ENCODE measurements around the gene RIN3.

RIN3 gene

DNA sequence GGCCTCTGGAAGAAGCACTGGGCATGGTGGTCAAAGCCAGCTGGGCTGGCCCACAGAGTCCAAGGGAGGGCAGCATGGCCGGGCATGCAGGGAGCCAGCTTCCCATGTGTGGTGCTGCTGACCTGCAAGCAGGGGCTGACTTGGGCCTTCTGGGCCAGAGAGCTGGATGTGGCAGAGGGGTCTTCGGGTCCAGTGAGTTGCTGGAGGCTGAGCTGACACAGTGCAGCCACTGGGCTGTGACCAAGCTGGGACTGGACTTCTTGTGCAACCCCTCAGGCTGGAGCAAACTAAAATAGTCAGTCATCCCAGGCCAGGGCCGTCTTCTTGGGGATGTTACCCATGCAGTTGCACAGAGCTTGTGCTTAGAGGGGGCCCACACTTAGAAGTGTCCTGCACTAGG lies 7.3 kb upstream of the RIN3 start:
- no peak overlapping the region for H2BK15ac ChIP-seq (replicated peaks; ENCODE audit: low read depth)
- no peaks in the 10 kb centered on the region for H3K27me3 ChIP-seq (ENCODE audit: insufficient read depth, low read length, poor library complexity)
- no peaks in the 10 kb centered on the region for H3K79me2 ChIP-seq (ENCODE audit: control insufficient read depth, insufficient read depth, low read length)
- no peak overlapping the region for H3K18ac ChIP-seq (ENCODE audit: low read length)
- H3K4me2 ChIP-seq (ENCODE audit: low read length), result no peak overlapping the region
- no peak for DNase-seq
- no peak overlapping the region for H3K56ac ChIP-seq (ENCODE audit: low read length)
- H3K9ac ChIP-seq (ENCODE audit: low read length), result no peak overlapping the region
- WGBS (ENCODE audit: extremely low coverage, insufficient coverage, low lambda C conversion rate), result no CpG with 5 or more reads among the region's 3 CpGs
- H3K4me1 ChIP-seq (ENCODE audit: control insufficient read depth, low read depth, low read length), result no peaks in the 10 kb centered on the region
- H2BK5ac ChIP-seq (ENCODE audit: low read length), result no peak overlapping the region
- no peaks in the 10 kb centered on the region for H3K36me3 ChIP-seq (ENCODE audit: control insufficient read depth, insufficient read depth, low read length)
- no peak overlapping the region for H2AK5ac ChIP-seq (ENCODE audit: low read length)
- no peak overlapping the region for H3K4ac ChIP-seq (ENCODE audit: low read depth, low read length)
- no peak overlapping the region for H3K27ac ChIP-seq (ENCODE audit: low read depth, low read length)
- H4K8ac ChIP-seq (ENCODE audit: low read depth, low read length), result no peak overlapping the region
- H3K79me1 ChIP-seq (ENCODE audit: low read length), result no peaks in the 10 kb centered on the region
- H3K23ac ChIP-seq (ENCODE audit: low read length), result no peak overlapping the region
- H3K4me3 ChIP-seq (ENCODE audit: low read length), result no peak overlapping the region
- no peak overlapping the region for H4K5ac ChIP-seq (ENCODE audit: low read length)
- no peak overlapping the region for H2BK120ac ChIP-seq (ENCODE audit: low read depth, low read length)

- Histone ChIP-seq H2AK5ac (ENCODE audit: low read length) (no peak overlapping the region), H3K27me3 (ENCODE audit: insufficient read depth, low read length, poor library complexity) (no peaks in the 10 kb centered on the region), H3K27ac (ENCODE audit: low read depth, low read length) (no peak overlapping the region), H3K36me3 (ENCODE audit: control insufficient read depth, insufficient read depth, low read length) (no peaks in the 10 kb centered on the region), H3K79me2 (ENCODE audit: control insufficient read depth, insufficient read depth, low read length) (no peaks in the 10 kb centered on the region), H3K4me2 (ENCODE audit: low read length) (no peak overlapping the region), H3K18ac (ENCODE audit: low read length) (no peak overlapping the region), H2BK120ac (ENCODE audit: low read depth, low read length) (no peak overlapping the region), H4K8ac (ENCODE audit: low read depth, low read length) (no peak overlapping the region), H3K79me1 (ENCODE audit: low read length) (no peaks in the 10 kb centered on the region), H4K5ac (ENCODE audit: low read length) (no peak overlapping the region), H3K56ac (ENCODE audit: low read length) (no peak overlapping the region), H3K4me1 (ENCODE audit: control insufficient read depth, low read depth, low read length) (no peaks in the 10 kb centered on the region), H3K23ac (ENCODE audit: low read length) (no peak overlapping the region), H2BK5ac (ENCODE audit: low read length) (no peak overlapping the region), H3K4ac (ENCODE audit: low read depth, low read length) (no peak overlapping the region), H2BK15ac (replicated peaks; ENCODE audit: low read depth) (no peak overlapping the region), H3K4me3 (ENCODE audit: low read length) (no peak overlapping the region), H3K9ac (ENCODE audit: low read length) (no peak overlapping the region)
- no peak for DNase-seq
- no CpG with 5 or more reads among the region's 4 CpGs for WGBS (ENCODE audit: extremely low coverage, insufficient coverage, low lambda C conversion rate)
Observed at GRCh38 chr14:92507174-92507768, 6.3 kb upstream of the RIN3 start.

DNA sequence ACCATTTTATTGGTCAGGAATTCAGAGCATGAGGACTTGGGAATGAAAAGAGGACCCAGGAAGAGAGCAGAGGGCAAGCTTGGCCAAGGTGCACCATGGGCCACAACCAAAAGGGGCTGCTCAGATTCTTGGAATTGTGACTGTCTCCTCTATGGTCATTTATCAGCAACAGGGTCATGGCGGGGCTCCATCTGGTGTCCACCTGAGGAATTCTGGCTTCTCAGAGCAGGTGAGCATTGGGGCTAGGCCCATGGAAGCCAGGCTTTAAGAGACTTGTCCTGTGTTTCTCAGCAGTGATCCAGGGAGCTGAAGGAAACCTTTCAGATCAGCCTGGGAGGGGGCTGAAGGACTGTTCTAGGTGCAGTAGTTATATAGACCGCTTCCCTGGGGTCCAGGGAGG lies 2.6 kb upstream of the RIN3 start:
- H3K4me3 ChIP-seq (ENCODE audit: low read length), result no peak overlapping the region
- no peak overlapping the region for H3K4me2 ChIP-seq (ENCODE audit: low read length)
- H2AK5ac ChIP-seq (ENCODE audit: low read length), result no peak overlapping the region
- no peaks in the 10 kb centered on the region for H3K79me1 ChIP-seq (ENCODE audit: low read length)
- no peak overlapping the region for H3K18ac ChIP-seq (ENCODE audit: low read length)
- no CpG with 5 or more reads among the region's 2 CpGs for WGBS (ENCODE audit: extremely low coverage, insufficient coverage, low lambda C conversion rate)
- H4K8ac ChIP-seq (ENCODE audit: low read depth, low read length), result no peak overlapping the region
- H3K27ac ChIP-seq (ENCODE audit: low read depth, low read length), result peak overlapping the region; percentile 9
- H3K9ac ChIP-seq (ENCODE audit: low read length), result no peak overlapping the region
- no peak overlapping the region for H3K4ac ChIP-seq (ENCODE audit: low read depth, low read length)
- H2BK15ac ChIP-seq (replicated peaks; ENCODE audit: low read depth), result no peak overlapping the region
- H3K27me3 ChIP-seq (ENCODE audit: insufficient read depth, low read length, poor library complexity), result peaks cover 12% of the 10 kb centered on the region
- no peak overlapping the region for H2BK5ac ChIP-seq (ENCODE audit: low read length)
- H3K23ac ChIP-seq (ENCODE audit: low read length), result no peak overlapping the region
- no peak overlapping the region for H2BK120ac ChIP-seq (ENCODE audit: low read depth, low read length)
- H3K56ac ChIP-seq (ENCODE audit: low read length), result peak overlapping the region; percentile 26
- no peaks in the 10 kb centered on the region for H3K4me1 ChIP-seq (ENCODE audit: control insufficient read depth, low read depth, low read length)
- no peaks in the 10 kb centered on the region for H3K79me2 ChIP-seq (ENCODE audit: control insufficient read depth, insufficient read depth, low read length)
- H4K5ac ChIP-seq (ENCODE audit: low read length), result no peak overlapping the region
- DNase-seq, result peak; percentile 82
- no peaks in the 10 kb centered on the region for H3K36me3 ChIP-seq (ENCODE audit: control insufficient read depth, insufficient read depth, low read length)

DNA sequence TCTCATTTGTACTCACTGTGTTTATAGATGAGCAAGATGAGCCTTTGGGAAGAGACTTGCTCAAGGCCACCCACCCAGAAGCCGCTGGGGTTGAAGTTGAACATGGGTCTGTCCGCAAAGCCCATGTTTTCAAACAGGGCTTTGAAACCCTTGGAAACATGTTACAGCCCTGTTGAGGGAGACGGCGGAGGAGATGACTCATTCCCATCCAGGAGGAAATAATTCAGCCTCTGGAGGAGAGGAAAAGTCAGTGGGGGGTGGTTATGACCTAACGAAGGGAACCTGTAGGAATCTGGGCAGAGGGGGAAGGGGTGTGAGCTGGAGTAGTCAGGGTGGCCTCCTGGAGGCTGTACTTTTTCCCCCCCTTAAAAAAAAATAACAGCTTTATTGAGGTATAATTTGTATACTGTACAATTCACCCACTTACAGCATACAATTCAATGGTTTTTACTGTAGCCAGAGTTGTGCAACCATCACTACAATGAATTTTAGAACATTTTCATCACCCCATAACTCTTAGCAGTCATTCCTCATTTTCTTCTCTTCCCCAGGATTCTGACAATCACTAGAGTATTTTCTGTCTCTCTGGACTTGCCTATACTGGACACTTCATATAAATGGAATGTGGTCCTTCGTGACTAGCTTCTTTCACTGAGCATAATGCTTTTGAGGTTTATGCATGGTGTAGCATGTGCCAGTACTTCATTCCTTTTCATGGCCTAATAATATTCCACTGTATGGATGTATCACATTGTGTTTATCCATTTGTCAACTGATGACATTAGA lies 1.9 kb upstream of the RIN3 start:
- Histone ChIP-seq H2BK120ac (ENCODE audit: low read depth, low read length) (no peak overlapping the region), H3K4me3 (ENCODE audit: low read length) (no peak overlapping the region), H3K56ac (ENCODE audit: low read length) (peak overlapping the region; percentile 26), H2AK5ac (ENCODE audit: low read length) (no peak overlapping the region), H3K18ac (ENCODE audit: low read length) (no peak overlapping the region), H3K79me2 (ENCODE audit: control insufficient read depth, insufficient read depth, low read length) (no peaks in the 10 kb centered on the region), H3K23ac (ENCODE audit: low read length) (no peak overlapping the region), H3K4ac (ENCODE audit: low read depth, low read length) (no peak overlapping the region), H3K36me3 (ENCODE audit: control insufficient read depth, insufficient read depth, low read length) (no peaks in the 10 kb centered on the region), H2BK5ac (ENCODE audit: low read length) (no peak overlapping the region), H3K4me1 (ENCODE audit: control insufficient read depth, low read depth, low read length) (no peaks in the 10 kb centered on the region), H4K5ac (ENCODE audit: low read length) (no peak overlapping the region), H2BK15ac (replicated peaks; ENCODE audit: low read depth) (no peak overlapping the region), H3K27ac (ENCODE audit: low read depth, low read length) (peak overlapping the region; percentile 9), H3K27me3 (ENCODE audit: insufficient read depth, low read length, poor library complexity) (peaks cover 12% of the 10 kb centered on the region), H3K79me1 (ENCODE audit: low read length) (no peaks in the 10 kb centered on the region), H3K4me2 (ENCODE audit: low read length) (no peak overlapping the region), H3K9ac (ENCODE audit: low read length) (no peak overlapping the region), H4K8ac (ENCODE audit: low read depth, low read length) (no peak overlapping the region)
- peak; percentile 93 for DNase-seq
- WGBS (ENCODE audit: extremely low coverage, insufficient coverage, low lambda C conversion rate), result no CpG with 5 or more reads among the region's 6 CpGs

DNA sequence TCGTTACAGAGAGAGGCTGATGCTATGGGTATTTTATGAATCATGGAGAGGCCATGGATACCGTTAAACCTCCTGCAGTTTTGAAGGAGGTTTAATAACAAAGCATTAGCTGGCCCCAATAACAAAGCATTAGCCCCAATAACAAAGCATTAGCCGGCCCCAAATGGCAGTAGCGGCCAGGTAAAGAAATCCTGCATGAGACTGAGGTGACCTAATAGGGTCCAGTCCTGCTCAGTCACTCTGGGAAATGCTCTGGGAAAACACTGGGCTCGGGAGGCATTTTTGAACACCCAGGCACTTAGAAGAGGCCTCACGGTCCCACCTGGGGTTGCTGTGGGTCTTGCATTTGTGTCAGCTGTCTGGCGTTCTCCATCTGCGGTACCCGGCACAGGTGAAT lies 776 bp upstream of the RIN3 start:
- H3K4me3 ChIP-seq (ENCODE audit: low read length), result no peak overlapping the region

More for the DNA sequence above, 776 bp upstream of the RIN3 start:
- H3K79me2 ChIP-seq (ENCODE audit: control insufficient read depth, insufficient read depth, low read length), result no peaks in the 10 kb centered on the region
- H3K18ac ChIP-seq (ENCODE audit: low read length), result peak overlapping the region; percentile 65
- no peak overlapping the region for H2BK5ac ChIP-seq (ENCODE audit: low read length)
- H3K4me2 ChIP-seq (ENCODE audit: low read length), result peak overlapping the region; percentile 58
- no peak overlapping the region for H3K23ac ChIP-seq (ENCODE audit: low read length)
- peak overlapping the region; percentile 85 for H3K56ac ChIP-seq (ENCODE audit: low read length)
- H3K27me3 ChIP-seq (ENCODE audit: insufficient read depth, low read length, poor library complexity), result peaks cover 12% of the 10 kb centered on the region
- no peak overlapping the region for H2BK120ac ChIP-seq (ENCODE audit: low read depth, low read length)
- H4K8ac ChIP-seq (ENCODE audit: low read depth, low read length), result no peak overlapping the region
- H4K5ac ChIP-seq (ENCODE audit: low read length), result no peak overlapping the region
- no peak overlapping the region for H2AK5ac ChIP-seq (ENCODE audit: low read length)
- H3K4me1 ChIP-seq (ENCODE audit: control insufficient read depth, low read depth, low read length), result no peaks in the 10 kb centered on the region
- no peak overlapping the region for H3K4ac ChIP-seq (ENCODE audit: low read depth, low read length)
- no peaks in the 10 kb centered on the region for H3K79me1 ChIP-seq (ENCODE audit: low read length)
- H3K36me3 ChIP-seq (ENCODE audit: control insufficient read depth, insufficient read depth, low read length), result no peaks in the 10 kb centered on the region
- WGBS (ENCODE audit: extremely low coverage, insufficient coverage, low lambda C conversion rate), result no CpG with 5 or more reads among the region's 9 CpGs
- no peak for DNase-seq
- H3K27ac ChIP-seq (ENCODE audit: low read depth, low read length), result no peak overlapping the region
- no peak overlapping the region for H3K9ac ChIP-seq (ENCODE audit: low read length)
- no peak overlapping the region for H2BK15ac ChIP-seq (replicated peaks; ENCODE audit: low read depth)

Data from mesendoderm (in vitro differentiated cells).